HG02763 (cell line): Measurements from ENCODE around the gene HDGFL3.

ENCODE experiments used
- ATAC-seq: cut with Tn5 transposase; IDR thresholded peaks from one replicate; pipeline ENCODE4 v1.9.1; 2021; ENCODE audit warnings: mild to moderate bottlenecking, moderate library complexity; ENCODE audit not compliant: unreplicated experiment

HDGFL3 gene

DNA sequence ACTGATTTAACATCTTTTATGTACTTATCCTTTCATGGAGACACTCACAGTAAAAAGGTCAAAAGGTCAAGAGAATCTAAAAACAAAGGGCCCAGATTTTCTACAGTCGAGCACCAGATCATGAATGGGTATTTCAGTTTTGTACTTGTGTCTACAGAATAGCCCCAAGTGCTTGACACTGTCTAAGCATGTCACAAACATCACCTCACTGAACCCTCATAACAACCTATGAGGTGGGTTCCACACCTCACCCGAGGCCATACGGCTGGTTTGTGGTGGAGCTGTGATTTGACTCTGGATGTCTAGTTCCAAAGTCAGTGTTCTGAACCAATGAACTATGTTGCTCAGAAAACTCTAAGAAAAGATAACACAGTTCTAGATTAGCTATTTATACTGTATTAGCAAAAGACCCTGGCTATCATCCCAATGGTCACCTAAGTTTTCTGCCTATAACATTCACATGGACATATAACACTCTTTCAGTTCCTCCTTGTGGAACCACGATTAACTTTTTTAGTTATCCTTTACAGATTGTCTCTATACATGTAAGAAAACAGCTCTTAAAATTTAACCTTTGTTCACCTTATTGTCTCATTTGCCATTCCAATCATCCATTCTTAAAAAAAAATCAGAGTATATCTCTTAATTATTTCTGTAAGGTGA, 74.6 kb downstream of the HDGFL3 start:
- no peak for ATAC-seq

DNA sequence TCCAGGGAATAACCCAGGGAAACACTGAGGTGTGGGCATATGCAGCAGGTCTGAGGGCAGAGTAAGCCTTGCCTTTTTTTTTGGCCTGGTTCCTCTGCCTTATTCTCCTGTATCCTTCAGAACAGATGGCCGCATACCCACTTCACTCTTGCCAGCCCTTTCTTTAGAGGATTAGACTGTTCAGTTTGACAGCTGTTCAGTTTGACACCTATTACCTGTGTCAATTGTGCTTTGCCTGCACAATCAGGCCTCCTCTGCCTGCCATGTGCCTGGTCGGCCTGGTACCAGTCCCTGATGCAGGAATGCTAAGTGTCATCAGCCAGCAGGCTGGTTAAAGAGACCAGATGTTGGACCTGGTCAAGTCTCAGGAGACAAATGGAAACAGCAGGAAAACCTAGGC, 77.8 kb downstream of the HDGFL3 start:
- no peak for ATAC-seq

DNA sequence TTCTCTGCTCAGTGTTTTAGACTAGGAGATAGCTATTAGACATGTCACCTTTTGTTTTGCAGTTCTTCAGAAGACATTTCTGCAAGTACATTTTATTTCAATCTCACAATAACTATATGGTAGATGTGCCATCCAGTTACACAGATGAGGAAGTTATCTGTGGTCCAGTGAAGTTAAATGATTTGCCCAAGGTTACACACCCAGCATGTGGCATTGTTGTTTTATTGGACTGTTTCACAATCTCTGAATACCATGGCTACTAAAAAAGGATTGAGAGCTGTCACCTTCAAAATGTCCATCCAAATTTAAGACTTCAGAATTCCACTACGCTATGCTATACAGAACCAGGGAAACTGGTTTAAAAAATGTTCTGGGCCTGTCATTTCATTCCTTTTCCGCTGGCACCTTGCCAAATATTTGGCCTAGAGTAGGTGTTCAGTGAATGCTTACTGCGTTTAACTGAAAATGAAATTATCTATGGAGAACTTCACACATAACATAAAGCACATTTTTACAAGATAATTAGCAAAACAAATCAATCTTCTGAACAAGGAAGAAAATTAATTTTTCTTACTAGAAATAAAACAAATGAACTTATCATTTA, 80.0 kb downstream of the HDGFL3 start:
- ATAC-seq = no peak

DNA sequence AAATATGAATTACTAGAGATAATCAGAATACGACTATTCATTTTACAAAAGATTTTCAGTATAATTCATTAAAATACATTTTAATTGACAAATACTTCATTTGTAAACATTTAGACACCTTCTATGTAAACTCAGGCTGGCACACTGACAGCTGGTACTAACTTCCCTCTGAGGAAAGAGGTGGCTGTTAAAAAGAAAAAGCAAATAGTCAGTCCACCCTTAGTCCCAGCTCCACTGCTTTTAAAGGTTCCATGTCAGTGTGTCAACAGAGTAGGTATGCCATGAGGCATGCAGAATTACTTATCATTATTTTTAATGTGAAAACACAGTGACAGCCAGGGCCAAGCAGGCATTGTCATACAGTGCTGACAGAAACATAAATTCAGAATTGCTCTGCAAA, 84.1 kb downstream of the HDGFL3 start:
- ATAC-seq = no peak

DNA sequence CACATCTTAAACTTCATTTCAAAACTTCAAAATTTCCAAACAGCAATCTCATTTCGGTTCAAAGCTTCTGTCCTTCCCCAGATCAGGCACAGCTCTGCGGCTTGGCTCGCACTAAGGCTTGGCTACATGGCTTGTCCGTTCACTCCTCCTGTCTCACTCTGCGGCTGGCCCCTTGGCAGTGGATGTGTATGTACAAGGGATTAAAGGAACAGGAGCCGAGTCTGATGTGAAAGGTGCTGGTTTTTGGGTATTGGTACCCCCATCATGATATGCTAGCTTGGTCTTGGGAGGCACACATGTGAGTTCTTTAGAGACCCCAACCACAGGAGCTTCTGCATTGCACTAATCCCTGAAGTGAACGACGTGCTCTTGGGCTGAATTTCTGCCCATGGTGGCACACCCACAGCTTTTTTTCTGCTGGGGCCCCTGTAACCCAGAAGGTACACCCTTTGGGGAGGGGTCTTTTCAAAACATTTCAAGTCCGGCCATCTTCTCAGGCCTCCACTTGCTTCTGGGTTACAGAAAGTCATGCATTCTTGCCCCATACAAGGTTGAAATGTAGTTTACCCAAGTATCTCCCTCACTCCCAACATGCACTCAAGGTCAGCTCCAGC, 87.5 kb downstream of the HDGFL3 start:
- no peak for ATAC-seq

DNA sequence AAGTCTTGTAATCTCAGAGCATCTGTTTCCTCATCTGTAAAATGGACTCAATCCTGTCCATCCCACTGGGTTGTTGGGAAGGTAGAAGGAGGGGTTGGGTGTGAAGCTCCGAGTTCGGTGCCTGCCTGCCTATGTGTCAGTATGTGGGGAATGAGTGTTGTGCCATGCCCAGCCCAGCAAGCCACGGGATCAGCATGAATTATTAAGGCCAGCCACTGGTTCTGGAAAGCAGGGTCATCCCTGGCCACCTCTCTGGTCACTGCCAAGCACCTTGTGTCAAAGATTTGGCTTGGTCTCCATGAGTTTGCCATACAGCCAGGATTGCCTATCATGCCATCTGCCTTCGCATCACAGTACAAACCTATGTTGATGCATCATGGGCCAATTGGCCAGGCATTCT, 88.7 kb downstream of the HDGFL3 start:
- ATAC-seq = no peak

DNA sequence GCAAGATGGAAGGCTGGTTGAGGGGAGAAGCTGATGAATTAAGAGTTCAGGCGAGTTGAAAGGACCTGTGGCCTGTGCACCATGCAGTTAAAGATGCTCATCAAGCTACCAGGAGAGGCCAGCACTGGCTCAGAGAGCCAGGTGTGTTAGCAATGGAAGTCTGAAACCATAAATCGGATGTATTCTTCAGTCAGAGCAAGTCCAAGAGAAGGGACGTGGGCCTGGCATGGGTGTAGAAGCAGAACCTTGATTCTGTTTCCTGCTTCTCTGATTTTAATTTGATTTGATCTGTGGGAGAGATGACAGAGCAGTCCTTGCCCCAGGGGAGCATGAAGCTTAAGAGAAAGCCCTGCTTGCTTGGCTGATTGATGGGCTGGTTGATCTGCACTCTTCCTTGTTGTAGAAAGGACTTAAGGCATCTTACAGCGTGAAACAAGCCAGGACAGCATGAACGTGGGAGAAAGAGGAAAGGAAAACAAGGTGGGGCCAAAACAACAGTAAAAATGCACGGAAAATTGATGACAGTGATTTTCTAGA, 89.3 kb downstream of the HDGFL3 start:
- ATAC-seq = no peak

DNA sequence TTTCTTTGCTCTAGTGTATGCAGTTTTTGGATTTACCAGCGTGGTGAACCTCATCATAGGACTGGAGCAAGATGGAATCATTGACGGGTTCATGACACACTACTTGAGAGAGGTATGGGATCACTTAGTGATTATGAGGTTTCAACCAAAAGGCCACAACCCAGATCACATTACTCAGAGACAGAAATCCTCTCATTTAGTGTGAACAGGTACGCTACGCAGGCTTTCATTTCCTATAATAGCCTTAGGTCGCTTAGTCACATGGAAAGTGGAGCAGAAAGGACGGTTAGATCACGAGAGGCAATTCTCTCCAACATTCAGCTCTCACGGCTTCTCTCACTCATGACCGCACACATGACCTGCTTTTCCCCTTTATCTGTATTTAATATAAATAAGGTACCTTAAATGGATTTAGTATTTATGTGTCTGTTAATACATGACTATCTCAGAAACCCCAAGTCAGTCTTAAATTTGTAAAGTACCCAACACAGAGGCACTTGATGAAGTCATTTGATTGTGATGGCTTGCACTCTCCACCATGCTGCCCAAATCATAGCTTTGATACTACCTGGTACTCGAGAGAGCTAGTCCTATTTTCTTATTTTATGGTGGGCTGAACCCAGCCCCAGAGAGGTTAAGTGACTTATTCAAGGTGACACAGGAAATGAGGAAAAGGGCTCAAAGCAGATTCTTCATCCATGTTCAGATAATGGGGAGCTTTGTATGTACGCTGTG, 91.6 kb downstream of the HDGFL3 start:
- peak; percentile 43 for ATAC-seq

DNA sequence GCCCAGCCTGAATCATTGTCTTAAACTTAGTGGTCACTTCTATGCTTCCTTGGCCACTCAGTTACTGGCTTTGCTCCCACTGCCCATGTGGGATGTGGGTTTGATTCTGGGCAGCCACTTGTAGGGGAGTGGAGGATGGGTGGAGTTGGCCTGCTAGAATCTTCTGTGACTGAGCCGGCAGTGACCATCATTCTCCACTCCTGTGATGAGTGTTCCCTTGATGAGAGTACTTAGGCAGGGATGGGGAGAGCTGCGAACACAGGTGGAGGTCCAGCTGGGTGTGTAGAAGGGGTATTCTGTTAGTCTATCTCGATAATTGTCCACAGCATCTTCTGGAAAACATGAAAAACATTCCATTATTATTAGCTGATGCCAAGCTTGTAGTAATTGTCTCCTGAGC, 92.2 kb downstream of the HDGFL3 start:
- peak; percentile 7 for ATAC-seq

DNA sequence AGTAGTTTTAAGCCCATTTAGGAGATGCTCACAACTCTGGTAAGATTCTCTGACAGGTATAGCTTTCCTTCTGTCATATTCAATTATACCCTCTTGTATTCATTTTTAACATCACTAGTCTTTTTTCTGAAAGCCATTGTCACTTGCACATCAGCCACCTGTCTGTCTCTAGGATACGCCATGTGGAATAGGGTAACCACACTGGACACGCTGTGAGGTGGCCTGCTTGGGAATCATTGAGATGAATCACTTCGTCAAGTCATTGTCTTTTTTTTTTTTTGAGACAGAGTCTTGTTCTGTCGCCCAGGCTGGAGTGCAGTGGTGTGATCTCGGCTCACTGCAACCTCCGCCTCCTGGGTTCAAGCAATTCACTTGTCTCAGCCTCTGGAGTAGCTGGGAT, 92.8 kb downstream of the HDGFL3 start:
- no peak for ATAC-seq

DNA sequence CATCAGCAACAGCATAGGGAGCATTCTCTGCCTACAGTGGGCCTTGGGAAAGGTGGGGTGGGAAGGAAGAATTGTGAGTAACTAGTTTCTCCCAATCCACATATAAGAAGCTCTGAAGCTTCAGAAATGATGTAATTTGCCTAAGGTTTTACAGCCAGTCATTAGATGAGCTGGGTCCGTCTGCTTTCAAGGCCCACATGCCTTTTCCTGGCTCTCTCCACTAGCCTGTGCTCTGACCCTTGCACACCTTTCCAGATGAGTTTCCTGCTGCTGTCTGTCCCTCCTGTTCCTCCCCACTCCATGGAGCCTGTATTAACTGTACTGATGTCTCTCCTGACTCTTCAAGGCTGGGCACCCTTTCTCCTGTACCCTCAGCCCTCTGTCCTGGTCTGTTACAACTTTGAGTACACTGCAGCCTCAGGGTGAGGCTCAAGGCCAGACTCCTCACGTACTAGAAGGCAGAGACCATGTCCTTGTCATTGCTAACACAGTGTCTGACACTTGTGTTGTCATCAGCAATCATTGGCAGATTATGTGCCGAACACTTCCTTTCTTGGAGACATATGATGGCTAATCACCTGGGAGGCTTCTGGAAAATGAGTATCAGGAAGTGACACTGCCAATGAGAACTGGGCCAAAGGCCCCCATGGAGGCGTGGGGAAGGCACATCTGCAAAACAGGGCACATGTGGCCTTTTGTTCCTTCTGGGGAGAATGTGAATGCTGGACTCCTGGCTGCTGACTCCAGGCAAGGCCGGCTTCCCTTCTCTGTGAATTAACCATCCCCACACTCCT, 93.5 kb downstream of the HDGFL3 start:
- no peak for ATAC-seq

DNA sequence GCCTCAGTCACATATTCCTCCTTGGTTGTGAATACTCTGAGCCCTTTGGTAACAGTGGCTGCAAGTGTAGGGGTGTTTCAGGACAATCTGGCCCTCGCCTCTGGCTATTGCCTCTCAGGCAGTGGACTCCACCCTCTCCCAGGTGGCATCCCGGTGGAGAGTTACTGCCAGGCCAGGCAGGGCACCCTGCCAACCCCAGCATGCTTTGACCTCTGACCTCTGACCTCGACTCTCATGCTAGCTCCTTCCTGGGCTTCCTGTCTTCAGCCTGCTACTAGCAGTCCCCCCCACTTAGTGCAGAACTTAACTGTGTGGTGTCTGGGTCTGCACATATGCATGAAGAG, 94.7 kb downstream of the HDGFL3 start:
- no peak for ATAC-seq

DNA sequence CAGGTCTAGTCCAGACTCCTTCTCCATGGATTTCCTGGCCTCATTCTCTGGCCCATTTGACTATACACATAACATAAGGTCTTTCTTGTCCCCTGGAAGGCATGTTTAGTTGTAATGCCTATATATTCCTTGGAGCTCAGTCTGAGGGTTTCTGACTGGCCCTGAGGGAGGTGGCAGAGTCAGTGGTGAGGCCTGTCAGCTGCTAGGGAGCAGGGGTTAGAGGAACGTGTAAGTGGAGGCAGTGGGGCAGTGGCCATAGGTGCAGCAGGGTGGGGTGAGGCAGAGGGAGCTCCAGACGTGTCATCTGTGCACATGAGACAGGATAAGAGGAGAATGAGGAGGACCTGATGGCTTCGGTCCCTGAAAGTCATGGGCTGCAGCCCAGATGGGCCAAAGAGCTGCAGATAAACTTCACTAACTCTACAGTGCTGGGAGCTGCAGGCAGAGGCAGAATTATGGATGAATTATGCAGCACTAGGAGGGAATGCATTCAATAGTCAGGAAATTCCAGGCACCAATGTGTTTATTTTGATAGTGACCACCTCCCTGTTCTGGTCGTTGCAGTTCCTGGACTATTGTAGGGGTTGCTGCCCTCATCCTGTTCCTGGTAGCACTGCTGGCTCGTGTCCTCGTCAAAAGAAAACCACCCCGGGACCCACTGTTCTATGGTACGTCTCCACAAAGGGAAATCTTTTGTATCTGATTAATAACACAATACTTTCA, 95.2 kb downstream of the HDGFL3 start:
- no peak for ATAC-seq

DNA sequence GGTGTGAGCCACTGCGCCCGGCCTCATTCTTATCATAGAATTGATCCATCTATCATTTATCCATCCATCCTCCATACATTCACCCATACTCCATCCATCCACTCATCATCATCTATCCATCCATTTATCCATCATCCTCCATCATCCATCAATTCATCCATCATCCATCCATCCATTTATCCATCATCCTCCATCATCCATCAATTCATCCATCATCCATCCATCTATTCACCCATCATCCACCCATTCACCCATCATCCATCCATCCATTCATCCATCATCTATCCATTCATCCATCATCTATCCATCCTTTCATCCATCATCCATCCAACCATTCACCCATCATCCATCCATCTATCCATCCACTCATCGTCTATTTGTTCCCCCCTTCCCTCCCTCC, 96.5 kb downstream of the HDGFL3 start:
- no peak for ATAC-seq

DNA sequence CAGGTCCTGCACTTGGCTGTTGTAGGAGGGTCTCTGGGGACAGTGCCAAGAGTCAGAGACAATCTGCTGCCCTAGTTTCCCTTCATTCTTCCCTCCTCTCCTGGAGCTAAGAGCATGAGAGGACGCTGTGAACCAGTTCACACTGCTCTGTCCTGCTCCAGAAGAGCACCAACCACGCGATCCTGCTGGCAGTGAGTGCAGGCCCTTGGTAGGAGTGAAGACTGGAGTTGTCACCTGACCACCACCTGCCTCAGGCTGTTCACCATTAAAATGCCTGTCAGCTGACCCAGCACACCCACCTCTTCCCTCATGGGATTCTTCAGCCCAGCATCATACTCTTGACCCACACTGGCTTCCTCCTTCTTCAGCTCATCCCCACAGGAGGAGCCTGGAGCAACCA, 97.2 kb downstream of the HDGFL3 start:
- no peak for ATAC-seq

DNA sequence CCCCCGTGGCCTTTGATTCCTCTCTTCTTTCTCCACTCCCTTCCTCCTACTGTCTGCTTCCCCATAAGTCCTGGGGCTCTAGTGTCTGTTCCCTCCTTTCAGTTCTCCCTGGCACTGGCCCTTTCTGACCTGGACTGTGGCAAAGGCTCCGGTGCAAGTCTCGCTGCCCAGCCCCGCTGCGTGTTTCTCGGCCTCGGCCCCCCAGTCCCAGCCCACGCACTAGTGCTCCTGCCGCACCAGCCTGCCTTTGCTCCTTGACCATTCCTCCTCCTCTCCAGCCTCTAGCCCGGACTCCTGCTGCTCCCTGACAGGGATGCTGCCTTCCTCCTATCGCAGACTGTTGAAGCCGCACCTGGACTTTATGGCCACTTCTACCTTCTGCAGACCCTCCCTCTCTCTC, 98.1 kb downstream of the HDGFL3 start:
- no peak for ATAC-seq

DNA sequence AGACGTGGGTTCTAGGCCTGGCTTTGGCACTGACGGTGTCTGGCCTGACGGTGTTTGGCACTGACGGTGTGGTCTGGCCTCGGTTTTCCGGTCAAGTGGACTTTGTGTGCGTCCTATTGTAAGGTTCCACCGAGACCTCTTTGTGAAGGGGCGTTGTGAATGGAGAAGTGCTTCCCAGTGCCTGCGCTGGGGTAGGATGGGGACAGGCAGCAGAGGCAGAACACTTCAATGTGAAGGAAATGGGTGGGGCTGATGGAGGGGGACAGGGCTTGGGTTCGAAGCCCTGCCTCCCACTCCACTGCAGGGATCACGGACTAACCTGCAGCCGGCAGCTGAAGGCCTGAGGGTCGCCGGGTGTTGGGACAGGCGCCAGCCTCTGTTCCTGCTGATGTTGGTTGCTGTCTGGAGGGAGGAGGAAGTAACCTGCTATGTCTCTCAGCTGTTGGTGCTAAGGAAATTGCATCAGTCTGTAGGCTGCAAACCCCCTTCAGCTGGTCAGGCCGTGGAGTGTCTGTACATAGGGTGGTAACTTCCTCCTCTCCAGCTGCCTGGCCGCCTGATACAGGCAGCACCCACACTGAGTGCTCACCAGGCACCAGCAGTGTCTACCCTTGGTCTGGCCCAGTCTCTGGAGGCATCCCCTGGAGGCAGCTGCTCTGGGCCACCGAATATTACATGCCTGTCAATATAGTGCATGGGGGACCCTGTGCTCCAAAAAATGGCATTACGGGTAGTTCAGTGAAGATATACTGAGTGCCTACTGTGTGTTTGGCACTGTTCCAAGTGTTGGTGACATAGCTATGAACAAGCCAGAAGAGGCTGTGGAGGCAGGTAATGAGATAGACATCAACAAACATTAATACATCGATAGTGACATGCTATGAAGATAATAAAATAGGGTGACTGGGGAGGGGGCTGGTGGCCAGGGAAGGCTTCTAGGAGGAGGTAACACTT, 99.1 kb downstream of the HDGFL3 start:
- ATAC-seq = peak; percentile 59

DNA sequence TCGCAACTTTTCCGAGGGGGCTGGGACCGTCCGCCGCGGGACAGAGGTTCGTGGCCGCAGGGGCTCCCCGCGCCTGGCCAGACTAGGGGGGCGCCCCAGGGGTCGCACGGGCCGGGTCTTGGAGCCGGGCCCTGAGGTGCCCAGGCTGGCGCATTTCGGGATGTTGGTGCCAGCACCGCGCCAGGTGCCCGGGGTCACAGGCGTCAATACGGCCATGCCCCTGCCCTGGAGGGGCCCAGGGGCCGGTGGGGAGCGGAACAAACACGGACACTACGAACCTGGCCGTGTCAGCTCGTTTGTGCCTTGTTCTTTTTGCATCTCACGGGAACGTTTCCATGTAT, 99.8 kb downstream of the HDGFL3 start:
- no peak for ATAC-seq
